Muscle of leg (tissue), 11 donors: ENCODE results near the gene THBS3. TPM values are rescaled to one million over a fixed set of nuclear protein-coding genes. Genes with fewer than 3 reads are reported as not detected.
"Not testable (repeated sequence)": the region's sequence is repeated elsewhere in the genome, so short reads cannot be mapped to it uniquely, and the experiment has no call there.

Source experiments
- DNase-seq: peaks from one replicate; pipeline ENCODE4 v3.0.0; 2013
- H3K27ac ChIP-seq: one replicate; pipeline ENCODE4 v1.5.1; 2013; ENCODE audit warnings: mild to moderate bottlenecking, low read length, control low read depth
- H3K27me3 ChIP-seq: one replicate; pipeline ENCODE4 v1.6.1; 2013; ENCODE audit warnings: low read length; ENCODE audit not compliant: control insufficient read depth, insufficient read depth
- H3K36me3 ChIP-seq: one replicate; pipeline ENCODE4 v1.6.1; 2013; ENCODE audit warnings: low read length; ENCODE audit not compliant: control insufficient read depth, insufficient read depth
- H3K4me1 ChIP-seq: one replicate; pipeline ENCODE4 v1.6.1; 2013; ENCODE audit warnings: low read length; ENCODE audit not compliant: control insufficient read depth, insufficient read depth
- H3K4me3 ChIP-seq: one replicate; pipeline ENCODE4 v1.5.1; 2013; ENCODE audit warnings: low read length, control low read depth
- H3K9me3 ChIP-seq: replicated peaks from 2 replicates; pipeline ENCODE4 v1.6.1; 2013; ENCODE audit warnings: low read depth, low read length; ENCODE audit not compliant: control insufficient read depth
- WGBS: methylation state at CpG from one replicate; pipeline ENCODE4 v1.1.5; 2013; ENCODE audit warnings: missing lambda C conversion rate; ENCODE audit not compliant: insufficient coverage; 5-methylcytosine and 5-hydroxymethylcytosine counted together
- polyA plus RNA-seq, 8 donors: library from polyadenylated mRNA; unstranded; fragments of 120-200 nt; gene quantifications; one replicate each; pipeline versions ENCODE4 v1.2.1 to v1.2.3, GENCODE V29; 2013; ENCODE audit warnings: inconsistent platforms in 1 of 8, low replicate concordance in 1 of 8; ENCODE audit not compliant: insufficient read length in 8 of 8, insufficient read depth in 1 of 8
- total RNA-seq: library from RNA; stranded (reverse); fragments of 120-200 nt; gene quantifications from one replicate; pipeline ENCODE4 v1.2.4, GENCODE V29; 2013

Gene THBS3
- total and polyA plus RNA-seq, 9 donors = 62.8 to 85.5 (median 71.8) TPM

DNA sequence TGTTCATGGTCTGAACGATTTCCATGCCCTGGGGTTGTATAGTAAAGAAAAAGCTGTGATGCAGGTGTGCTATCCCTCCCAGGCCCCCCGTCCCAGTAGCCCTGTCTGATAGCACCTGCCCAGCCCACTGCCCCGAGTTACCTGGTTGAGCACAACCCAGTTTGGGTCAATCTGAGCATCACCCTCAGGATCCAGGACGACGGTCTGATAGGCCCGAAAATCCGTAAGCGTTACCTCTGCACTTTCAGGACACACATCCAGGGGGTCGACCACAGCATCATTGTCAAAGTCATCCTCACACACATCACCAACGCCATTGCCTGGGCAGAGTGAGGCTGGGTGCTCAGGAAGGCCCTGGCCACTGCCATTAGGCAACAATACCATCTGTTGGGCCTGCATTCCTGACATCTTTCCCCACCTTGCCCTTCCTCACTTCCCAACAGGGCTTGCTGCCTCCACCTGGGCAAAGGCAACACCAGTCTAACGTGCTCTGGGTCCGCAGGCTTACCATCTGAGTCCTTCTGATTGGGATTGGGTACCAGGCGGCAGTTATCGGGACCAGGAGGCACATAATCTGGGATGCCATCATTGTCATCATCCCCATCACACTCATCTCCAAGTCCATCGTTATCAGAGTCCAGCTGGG is 9.7 kb downstream of the THBS3 start:
- Histone ChIP-seq H3K4me3 (no peak overlapping the region), H3K4me1 (peaks cover 21% of the 10 kb centered on the region), H3K9me3 (no peaks in the 10 kb centered on the region), H3K27me3 (no peaks in the 10 kb centered on the region), H3K27ac (no peak overlapping the region), H3K36me3 (peaks cover 66% of the 10 kb centered on the region)
- no peak for DNase-seq
- whole genome bisulfite sequencing = 93% methylated on average over 9 of the region's 15 CpGs

DNA sequence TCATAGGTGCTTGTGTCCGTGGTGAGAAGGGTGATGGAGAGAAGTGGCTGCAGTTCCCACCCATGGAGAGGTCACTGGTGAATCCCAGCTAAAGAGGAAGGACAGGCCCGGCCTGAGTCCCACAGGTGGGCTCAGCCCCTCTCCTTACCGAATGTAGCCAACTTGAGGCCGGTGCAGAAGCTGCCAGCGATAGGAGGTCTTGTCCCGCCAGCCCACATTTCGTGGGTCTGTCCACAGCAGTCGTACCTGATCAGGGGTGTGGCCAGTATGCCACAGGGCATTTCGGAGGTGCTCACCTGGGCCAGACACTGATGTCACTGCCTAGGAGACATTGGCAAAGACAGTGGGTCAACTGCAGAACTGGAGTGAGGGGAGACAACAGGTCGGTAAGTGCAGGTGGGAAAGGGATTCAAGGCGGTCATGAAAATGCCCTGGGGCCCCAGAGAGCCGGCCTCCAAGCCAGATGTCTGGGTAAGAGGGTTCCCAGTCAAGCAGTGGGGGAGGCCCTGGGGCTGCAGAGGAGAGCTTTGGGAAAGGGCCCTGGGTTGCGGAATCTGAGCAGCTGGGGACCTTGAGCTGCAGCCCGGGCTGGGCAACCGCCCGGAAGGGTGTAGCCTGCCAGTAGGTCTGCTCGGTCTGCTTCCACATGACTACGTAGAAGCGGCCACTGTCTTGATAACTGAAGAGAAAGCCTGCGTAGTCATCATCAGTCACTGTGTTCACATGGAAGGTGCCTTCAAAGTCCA is 10.6 kb downstream of the THBS3 start:
- no peaks in the 10 kb centered on the region for H3K27me3 ChIP-seq
- peaks cover 57% of the 10 kb centered on the region for H3K36me3 ChIP-seq
- no peak overlapping the region for H3K27ac ChIP-seq
- no peaks in the 10 kb centered on the region for H3K9me3 ChIP-seq
- peaks cover 23% of the 10 kb centered on the region for H3K4me1 ChIP-seq
- no peak for DNase-seq
- H3K4me3 ChIP-seq = no peak overlapping the region
- 87% methylated on average over 19 of the region's 20 CpGs for WGBS

DNA sequence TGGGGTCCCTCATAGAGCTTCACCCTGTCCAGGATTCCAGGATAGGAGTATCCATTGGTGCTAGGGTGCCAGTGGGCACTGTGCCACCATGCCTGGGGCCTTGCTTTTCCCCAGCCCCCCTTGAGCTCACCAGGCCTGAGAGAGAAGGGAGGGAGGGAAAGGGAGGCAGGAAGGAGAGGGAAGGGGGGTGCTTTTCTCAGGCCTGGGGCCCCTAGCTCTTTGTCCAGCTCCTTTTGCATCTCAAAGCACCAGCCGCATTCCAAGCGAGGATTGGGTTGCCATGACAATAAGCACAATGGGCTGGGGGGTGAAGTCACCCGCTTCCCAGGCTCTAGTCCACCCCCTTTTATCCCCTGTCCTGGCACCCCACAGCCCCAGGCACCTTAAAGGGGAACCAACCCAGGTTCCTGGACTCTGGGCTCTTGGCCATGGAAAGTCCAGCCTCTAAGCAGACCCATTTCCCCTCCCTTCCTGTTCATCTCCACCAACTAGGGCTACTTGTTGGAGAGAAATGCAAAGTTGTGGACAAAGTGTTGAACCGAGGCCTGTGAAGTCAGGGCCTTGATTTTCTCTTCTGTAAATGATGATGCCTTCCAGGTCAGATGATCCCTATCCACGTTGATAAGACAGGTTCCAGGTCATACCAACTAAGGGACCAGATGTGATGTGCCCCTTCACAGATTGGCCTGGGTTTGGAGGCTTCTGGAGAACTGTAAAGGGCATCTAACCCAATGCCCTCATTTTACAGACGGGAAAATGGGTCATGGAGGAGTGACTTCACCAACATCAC is 11.4 kb downstream of the THBS3 start:
- 20% methylated on average over 1 of the region's 6 CpGs for WGBS
- H3K4me3 ChIP-seq = no peak overlapping the region
- H3K9me3 ChIP-seq = no peaks in the 10 kb centered on the region
- no peak for DNase-seq
- H3K36me3 ChIP-seq = peaks cover 49% of the 10 kb centered on the region
- peaks cover 23% of the 10 kb centered on the region for H3K4me1 ChIP-seq
- no peaks in the 10 kb centered on the region for H3K27me3 ChIP-seq
- peak overlapping the region; percentile 51 for H3K27ac ChIP-seq

DNA sequence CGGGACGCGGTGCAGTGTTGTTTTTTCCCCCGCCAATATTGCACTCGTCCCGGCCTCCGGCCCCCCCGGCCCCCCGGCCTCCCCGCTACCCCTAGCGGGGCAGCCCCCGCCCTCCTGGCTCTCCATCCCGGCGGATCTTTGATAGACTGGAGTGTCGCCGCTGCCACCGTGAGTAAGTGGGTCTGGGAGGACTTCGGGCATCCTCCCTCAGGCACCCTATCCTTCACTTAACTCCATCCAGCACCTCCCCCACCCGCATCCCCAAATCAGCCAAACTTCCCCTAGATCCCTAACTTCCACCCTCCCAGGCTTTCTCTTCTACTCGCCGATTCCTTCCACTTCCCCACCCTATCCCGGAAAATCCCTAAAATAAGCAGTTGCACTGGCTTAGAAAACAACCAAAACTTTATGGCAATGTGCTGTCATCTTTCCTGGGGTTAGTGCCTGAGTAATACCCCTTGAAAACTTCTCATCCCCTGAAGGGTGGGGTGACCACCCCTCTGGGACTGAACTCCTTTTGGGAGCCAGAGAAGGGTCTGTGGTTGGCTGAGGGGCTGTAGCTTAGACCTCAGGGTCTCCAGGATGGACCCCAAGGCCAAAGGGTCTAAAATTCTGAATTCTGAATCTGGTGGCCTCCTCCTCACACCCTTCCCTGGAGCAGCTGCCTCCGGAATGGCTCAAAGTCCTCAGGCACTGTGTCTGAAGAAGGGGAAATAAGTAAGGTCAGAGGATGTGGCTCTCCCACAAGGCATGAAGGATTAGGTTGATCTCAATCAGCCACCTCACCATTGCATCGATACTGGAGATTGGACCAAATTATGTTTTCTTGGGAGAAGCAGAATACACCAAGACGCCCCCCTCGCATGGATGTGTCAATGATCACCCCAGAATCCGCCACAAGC is 12.2 kb downstream of the THBS3 start:
- H3K4me3 ChIP-seq = peak overlapping the region; percentile 58
- 5% methylated on average over 12 of the region's 27 CpGs for WGBS
- H3K27ac ChIP-seq = peak overlapping the region; percentile 77
- peak; percentile 67 for DNase-seq
- peaks cover 23% of the 10 kb centered on the region for H3K4me1 ChIP-seq
- H3K36me3 ChIP-seq = peaks cover 41% of the 10 kb centered on the region
- no peaks in the 10 kb centered on the region for H3K9me3 ChIP-seq
- no peaks in the 10 kb centered on the region for H3K27me3 ChIP-seq

DNA sequence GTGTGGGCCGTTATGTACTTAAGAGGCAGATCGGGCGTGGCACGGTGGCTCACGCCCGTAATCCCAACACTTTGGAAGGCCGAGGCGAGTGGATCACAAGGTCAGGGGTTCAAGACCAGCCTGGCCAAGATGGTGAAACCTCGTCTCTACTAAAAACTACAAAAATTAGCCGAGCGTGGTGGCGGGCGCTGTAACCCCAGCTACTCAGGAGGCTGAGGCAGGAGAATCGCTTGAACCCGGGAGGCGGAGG is 13.8 kb downstream of the THBS3 start:
- Histone ChIP-seq H3K36me3 (peaks cover 29% of the 10 kb centered on the region), H3K27ac (peak overlapping the region; percentile 98), H3K4me3 (peak overlapping the region; percentile 58), H3K4me1 (peaks cover 23% of the 10 kb centered on the region)
- not testable (repeated sequence) for H3K27me3 ChIP-seq, H3K9me3 ChIP-seq, DNase-seq
- WGBS = 9% methylated on average over 14 of the region's 16 CpGs

DNA sequence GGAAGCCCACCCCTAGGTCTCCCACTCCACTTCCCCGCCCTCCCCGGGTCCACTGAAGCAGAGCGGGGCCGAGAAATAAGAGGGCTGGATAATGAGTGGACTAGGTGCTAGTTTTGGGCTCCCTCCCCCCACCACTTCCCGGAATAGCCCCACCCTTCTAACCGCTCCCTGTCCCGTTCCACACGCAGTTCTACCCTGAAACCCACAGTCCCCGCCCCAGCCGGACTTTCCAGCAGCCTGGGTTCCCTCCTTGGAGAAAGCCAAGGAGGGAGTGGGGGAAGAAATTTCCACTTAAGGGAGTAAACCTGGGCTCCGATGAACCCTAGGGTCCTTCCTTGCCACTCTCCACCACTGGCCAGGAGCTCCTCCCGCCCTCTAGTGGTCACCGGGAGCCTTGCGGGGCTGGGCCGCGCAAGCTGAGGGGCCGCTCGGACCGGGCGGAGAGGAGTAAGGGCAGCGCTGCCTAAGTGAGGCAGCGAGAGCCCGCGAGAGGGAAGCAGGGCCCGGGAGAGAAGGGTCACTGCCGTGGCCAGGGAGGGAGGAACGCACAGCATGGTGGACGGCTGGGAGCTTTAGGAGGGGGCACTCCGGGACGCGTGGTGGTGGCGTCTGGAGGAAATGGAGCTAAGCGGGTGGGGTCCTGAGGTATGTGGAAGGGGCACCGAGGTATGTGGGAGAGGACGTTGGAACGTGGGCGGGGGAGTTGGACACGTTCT is 14.3 kb downstream of the THBS3 start:
- peak; percentile 93 for DNase-seq
- H3K27me3 ChIP-seq = no peaks in the 10 kb centered on the region
- peak overlapping the region; percentile 58 for H3K4me3 ChIP-seq
- peaks cover 26% of the 10 kb centered on the region for H3K36me3 ChIP-seq
- under 1% methylated on average over 24 of the region's 38 CpGs for WGBS
- H3K9me3 ChIP-seq = no peaks in the 10 kb centered on the region
- H3K4me1 ChIP-seq = peaks cover 23% of the 10 kb centered on the region
- peak overlapping the region; percentile 98 for H3K27ac ChIP-seq

DNA sequence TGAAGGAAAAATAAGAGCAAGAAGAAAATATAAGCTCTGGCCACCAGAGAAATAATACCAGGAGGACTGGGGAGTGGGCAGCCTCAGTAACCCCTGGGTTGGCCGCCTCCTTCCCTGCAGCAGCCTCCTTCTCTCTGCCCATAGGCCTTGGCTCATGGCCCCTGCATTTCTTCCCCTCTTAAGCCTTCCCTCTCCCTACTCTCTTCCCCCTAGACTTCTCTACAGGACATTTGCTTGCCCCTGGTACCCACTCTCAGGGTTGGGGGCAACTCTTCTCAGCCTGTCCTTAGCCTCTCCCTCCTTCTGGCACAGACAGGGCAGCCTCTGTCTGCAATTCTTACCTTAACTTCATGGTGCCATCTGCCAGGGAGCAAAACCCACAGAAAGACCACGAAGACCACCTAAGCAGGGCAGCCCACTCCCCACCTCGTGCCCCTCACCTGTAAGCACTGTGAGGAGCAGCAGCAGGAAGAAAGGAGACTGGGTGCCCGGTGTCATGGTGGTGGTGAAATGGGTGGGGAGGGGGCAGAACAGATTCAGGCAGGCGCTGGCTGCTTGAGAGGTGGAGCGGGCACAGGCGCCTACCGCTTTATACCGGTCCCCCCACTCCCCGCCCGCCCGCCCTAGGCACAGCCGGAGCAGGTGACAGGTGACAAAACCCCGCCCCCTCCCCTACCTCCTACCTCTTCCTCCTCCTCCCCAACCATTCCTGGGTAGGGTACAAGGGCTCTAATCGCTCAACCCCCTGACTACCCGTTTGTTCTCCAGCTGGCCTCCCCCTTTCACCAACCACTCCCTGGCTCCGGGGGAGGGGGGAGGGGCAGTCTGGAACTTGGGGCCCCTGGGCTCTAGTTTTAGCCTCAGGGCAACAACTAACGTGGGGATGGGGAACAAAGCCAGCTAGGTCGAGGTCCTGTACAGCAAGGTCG is 15.1 kb downstream of the THBS3 start:
- H3K4me3 ChIP-seq = no peak overlapping the region
- H3K9me3 ChIP-seq = no peaks in the 10 kb centered on the region
- H3K27ac ChIP-seq = peak overlapping the region; percentile 98
- H3K27me3 ChIP-seq = no peaks in the 10 kb centered on the region
- DNase-seq = peak; percentile 53
- 50% methylated on average over 2 of the region's 20 CpGs for WGBS
- peaks cover 23% of the 10 kb centered on the region for H3K4me1 ChIP-seq
- peaks cover 18% of the 10 kb centered on the region for H3K36me3 ChIP-seq

DNA sequence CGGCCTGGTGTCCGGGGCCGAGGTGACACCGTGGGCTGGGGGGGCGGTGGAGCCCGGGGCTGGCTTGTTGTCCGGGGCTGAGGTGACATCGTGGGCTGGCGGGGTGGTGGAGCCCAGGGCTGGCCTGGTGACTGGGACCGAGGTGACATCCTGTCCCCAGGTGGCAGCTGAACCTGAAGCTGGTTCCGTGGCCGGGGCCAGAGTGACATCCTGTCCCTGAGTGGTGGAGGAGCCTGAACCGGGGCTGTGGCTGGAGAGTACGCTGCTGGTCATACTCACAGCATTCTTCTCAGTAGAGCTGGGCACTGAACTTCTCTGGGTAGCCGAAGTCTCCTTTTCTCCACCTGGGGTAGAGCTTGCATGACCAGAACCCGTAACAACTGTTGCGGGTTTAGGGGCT is 15.8 kb downstream of the THBS3 start:
- Histone ChIP-seq H3K4me1 (peaks cover 23% of the 10 kb centered on the region), H3K27ac (no peak overlapping the region), H3K36me3 (peaks cover 11% of the 10 kb centered on the region), H3K9me3 (no peaks in the 10 kb centered on the region), H3K4me3 (no peak overlapping the region), H3K27me3 (no peaks in the 10 kb centered on the region)
- DNase-seq = no peak
- 91% methylated on average over 15 of the region's 17 CpGs for WGBS

DNA sequence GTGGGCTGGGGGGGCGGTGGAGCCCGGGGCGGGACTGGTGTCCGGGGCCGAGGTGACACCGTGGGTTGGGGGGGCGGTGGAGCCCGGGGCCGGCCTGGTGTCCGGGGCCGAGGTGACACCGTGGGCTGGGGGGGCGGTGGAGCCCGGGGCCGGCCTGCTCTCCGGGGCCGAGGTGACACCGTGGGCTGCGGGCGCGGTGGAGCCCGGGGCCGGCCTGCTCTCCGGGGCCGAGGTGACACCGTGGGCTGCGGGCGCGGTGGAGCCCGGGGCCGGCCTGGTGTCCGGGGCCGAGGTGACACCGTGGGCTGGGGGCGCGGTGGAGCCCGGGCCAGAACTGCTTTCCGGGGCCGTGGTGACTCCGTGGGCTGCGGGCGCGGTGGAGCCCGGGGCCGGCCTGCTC is 17.8 kb downstream of the THBS3 start:
- not testable (repeated sequence) for H3K27ac ChIP-seq, DNase-seq, H3K9me3 ChIP-seq, H3K27me3 ChIP-seq, H3K36me3 ChIP-seq, H3K4me3 ChIP-seq
- 93% methylated on average over 12 of the region's 45 CpGs for WGBS
- H3K4me1 ChIP-seq = peaks cover 30% of the 10 kb centered on the region
